GM18517 (cell line): ENCODE results near the gene MSANTD2.
A peak's percentile ranks its signal among the peaks of the same experiment; 100 is the strongest.

Source experiments
- ATAC-seq: cut with Tn5 transposase; IDR thresholded peaks from one replicate; pipeline ENCODE4 v1.9.1; 2021; ENCODE audit warnings: mild to moderate bottlenecking, moderate library complexity; ENCODE audit not compliant: unreplicated experiment

Gene MSANTD2

GRCh38 chr11:124800226-124800929, at the start of gene MSANTD2:
MSANTD2 (minus strand) TSS chr11:124800406; CDS start chr11:124800380, 26 bp downstream.
- peak; percentile 82 for ATAC-seq

- no peak for ATAC-seq
These were observed 46.0 kb upstream of the MSANTD2 start for GRCh38 chr11:124846070-124846673.

- no peak for ATAC-seq
These were observed 44.5 kb upstream of the MSANTD2 start for GRCh38 chr11:124844664-124845079.

- no peak for ATAC-seq
These were observed 43.4 kb upstream of the MSANTD2 start for GRCh38 chr11:124843616-124843910.

GRCh38 chr11:124842305-124842704, 42.1 kb upstream of the MSANTD2 start:
- ATAC-seq, result no peak

GRCh38 chr11:124841840-124842239, 41.6 kb upstream of the MSANTD2 start:
- no peak for ATAC-seq

GRCh38 chr11:124841201-124841600, 41.0 kb upstream of the MSANTD2 start:
- ATAC-seq, result no peak

- ATAC-seq, result no peak
These were observed 40.5 kb upstream of the MSANTD2 start for GRCh38 chr11:124840666-124841065.

- no peak for ATAC-seq
These were observed 39.9 kb upstream of the MSANTD2 start for GRCh38 chr11:124839972-124840621.

GRCh38 chr11:124839128-124839971, 39.1 kb upstream of the MSANTD2 start:
- no peak for ATAC-seq

GRCh38 chr11:124838805-124839127, 38.6 kb upstream of the MSANTD2 start:
- ATAC-seq, result no peak

- ATAC-seq, result no peak
These were observed 37.3 kb upstream of the MSANTD2 start for GRCh38 chr11:124837491-124837856.

GRCh38 chr11:124835918-124836317, 35.7 kb upstream of the MSANTD2 start:
- ATAC-seq, result no peak

- ATAC-seq, result no peak
These were observed 34.4 kb upstream of the MSANTD2 start for GRCh38 chr11:124834526-124835180.

- no peak for ATAC-seq
These were observed 32.4 kb upstream of the MSANTD2 start for GRCh38 chr11:124832571-124832970.

- ATAC-seq, result no peak
These were observed 31.7 kb upstream of the MSANTD2 start for GRCh38 chr11:124831897-124832296.

GRCh38 chr11:124830749-124831148, 30.5 kb upstream of the MSANTD2 start:
- no peak for ATAC-seq

- no peak for ATAC-seq
These were observed 29.8 kb upstream of the MSANTD2 start for GRCh38 chr11:124829986-124830385.

- ATAC-seq, result no peak
These were observed 25.7 kb upstream of the MSANTD2 start for GRCh38 chr11:124825876-124826275.

GRCh38 chr11:124823512-124824376, 23.5 kb upstream of the MSANTD2 start:
- ATAC-seq, result no peak
